Karpas-422 (cell line): ENCODE data around the gene SBNO1. TPM values are rescaled to one million over a fixed set of nuclear protein-coding genes. Genes with fewer than 3 reads are reported as not detected.

Experiments used
- DNase-seq: peaks from one replicate; pipeline ENCODE4 v3.0.0-alpha.2; 2015
- H2AFZ ChIP-seq: fragments of 200-600 bp; sonication (generic); 2 replicates; pipeline ENCODE4 v1.6.1; 2014; ENCODE audit warnings: antibody characterized with exemption, low read length, mixed read lengths
- H3K27ac ChIP-seq: fragments of 200-600 bp; sonication (generic); 2 replicates; pipeline ENCODE4 v1.5.1; 2014; ENCODE audit warnings: mild to moderate bottlenecking, low read length, moderate library complexity
- H3K27me3 ChIP-seq: fragments of 200-600 bp; sonication (generic); 2 replicates; pipeline ENCODE4 v1.6.1; 2014; ENCODE audit warnings: low read length, mixed read lengths
- H3K36me3 ChIP-seq: fragments of 200-600 bp; sonication (generic); 2 replicates; pipeline ENCODE4 v1.6.1; 2014; ENCODE audit warnings: low read length, mixed read lengths; ENCODE audit not compliant: insufficient read depth
- H3K4me1 ChIP-seq: fragments of 200-600 bp; sonication (generic); 2 replicates; pipeline ENCODE4 v1.6.1; 2014; ENCODE audit warnings: mild to moderate bottlenecking, low read length, mixed read lengths
- H3K4me2 ChIP-seq: fragments of 200-600 bp; sonication (generic); 2 replicates; pipeline ENCODE4 v1.6.1; 2014; ENCODE audit warnings: low read length, low read depth, mild to moderate bottlenecking; ENCODE audit not compliant: poor library complexity, severe bottlenecking
- H3K4me3 ChIP-seq: fragments of 200-600 bp; sonication (generic); 2 replicates; pipeline ENCODE4 v1.5.1; 2014; ENCODE audit warnings: mild to moderate bottlenecking, antibody characterized with exemption, low read length, mixed read lengths
- H3K79me2 ChIP-seq: fragments of 200-600 bp; sonication (generic); 2 replicates; pipeline ENCODE4 v1.6.1; 2014; ENCODE audit warnings: mild to moderate bottlenecking, low read length, mixed read lengths
- H3K9ac ChIP-seq: fragments of 200-600 bp; sonication (generic); 2 replicates; pipeline ENCODE4 v1.6.0; 2014; ENCODE audit warnings: low read length
- H3K9me2 ChIP-seq: fragments of 200-600 bp; sonication (generic), shearing (Covaris generic); replicated peaks from 2 replicates; pipeline ENCODE4 v1.6.0; 2014; ENCODE audit warnings: mild to moderate bottlenecking, low read length, moderate library complexity; ENCODE audit not compliant: insufficient read depth
- H3K9me3 ChIP-seq: fragments of 300-700, 200-600 bp; sonication (generic); 2 replicates; pipeline ENCODE4 v1.6.1; 2014; ENCODE audit warnings: low read length, mixed read lengths
- H4K20me1 ChIP-seq: fragments of 200-600 bp; sonication (generic); 2 replicates; pipeline ENCODE4 v1.6.1; 2014; ENCODE audit warnings: mild to moderate bottlenecking, antibody characterized with exemption, low read length, low read depth; ENCODE audit not compliant: insufficient read depth
- total RNA-seq: library from RNA; depleted of rRNA; stranded (reverse); fragments of >200 nt; shearing (Covaris generic); gene quantifications from 2 replicates; pipeline ENCODE4 v1.2.3, GENCODE V29; 2014; ENCODE audit warnings: low replicate concordance

SBNO1 gene
- total RNA-seq, 1 experiment from 2014 or later, result 31.5 TPM

- peak overlapping the region; percentile 95 for H3K9ac ChIP-seq
- peaks cover 40% of the 10 kb centered on the region for H3K79me2 ChIP-seq
- no peaks in the 10 kb centered on the region for H3K36me3 ChIP-seq
- peak overlapping the region; percentile 99 for H3K4me2 ChIP-seq
- H3K4me1 ChIP-seq, result peaks cover 21% of the 10 kb centered on the region
- H2AFZ ChIP-seq, result 0 out of 2 replicates have a peak overlapping the region, but pooled peaks have one; percentile 89
- no peaks in the 10 kb centered on the region for H3K9me3 ChIP-seq
- DNase-seq, result peak; percentile 85
- peak overlapping the region; percentile 79 for H3K27ac ChIP-seq
- H3K4me3 ChIP-seq, result peak overlapping the region; percentile 98
- no peaks in the 10 kb centered on the region for H3K27me3 ChIP-seq
- no peaks in the 10 kb centered on the region for H3K9me2 ChIP-seq
- H4K20me1 ChIP-seq, result no peaks in the 10 kb centered on the region
Measured at GRCh38 chr12:123269395-123269892, 95.2 kb downstream of the SBNO1 start.

GRCh38 chr12:123268850-123269249 is 95.8 kb downstream of the SBNO1 start:
- H3K4me1 ChIP-seq, result peaks cover 21% of the 10 kb centered on the region
- peak overlapping the region; percentile 95; the same call in 1 of the 2 replicates for H3K9ac ChIP-seq
- H3K4me3 ChIP-seq, result peak overlapping the region; percentile 98; the same call in 1 of the 2 replicates
- DNase-seq, result no peak
- H3K4me2 ChIP-seq, result peak overlapping the region; percentile 99
- H3K36me3 ChIP-seq, result no peaks in the 10 kb centered on the region
- H3K79me2 ChIP-seq, result peaks cover 40% of the 10 kb centered on the region
- H3K9me2 ChIP-seq, result no peaks in the 10 kb centered on the region
- no peak overlapping the region for H2AFZ ChIP-seq
- H3K27ac ChIP-seq, result peak overlapping the region; percentile 79; the same call in 1 of the 2 replicates
- no peaks in the 10 kb centered on the region for H3K9me3 ChIP-seq
- H4K20me1 ChIP-seq, result no peaks in the 10 kb centered on the region
- no peaks in the 10 kb centered on the region for H3K27me3 ChIP-seq

- no peak overlapping the region for H2AFZ ChIP-seq
- H3K4me3 ChIP-seq, result no peak overlapping the region
- peaks cover 40% of the 10 kb centered on the region for H3K79me2 ChIP-seq
- H3K4me2 ChIP-seq, result no peak overlapping the region
- no peak overlapping the region for H3K9ac ChIP-seq
- H3K36me3 ChIP-seq, result no peaks in the 10 kb centered on the region
- no peaks in the 10 kb centered on the region for H3K9me2 ChIP-seq
- H3K9me3 ChIP-seq, result no peaks in the 10 kb centered on the region
- H3K27me3 ChIP-seq, result no peaks in the 10 kb centered on the region
- H3K27ac ChIP-seq, result no peak overlapping the region
- DNase-seq, result no peak
- peaks cover 21% of the 10 kb centered on the region for H3K4me1 ChIP-seq
- no peaks in the 10 kb centered on the region for H4K20me1 ChIP-seq
Measured at GRCh38 chr12:123267991-123268843, 96.4 kb downstream of the SBNO1 start.

- Histone ChIP-seq H3K36me3 (no peaks in the 10 kb centered on the region), H3K4me2 (no peak overlapping the region), H3K4me1 (peaks cover 19% of the 10 kb centered on the region), H3K4me3 (no peak overlapping the region), H2AFZ (no peak overlapping the region), H4K20me1 (no peaks in the 10 kb centered on the region), H3K27ac (no peak overlapping the region), H3K9ac (no peak overlapping the region), H3K9me3 (no peaks in the 10 kb centered on the region), H3K27me3 (no peaks in the 10 kb centered on the region), H3K9me2 (no peaks in the 10 kb centered on the region), H3K79me2 (peaks cover 42% of the 10 kb centered on the region)
- DNase-seq, result no peak
Measured at GRCh38 chr12:123267335-123267920, 97.2 kb downstream of the SBNO1 start.

- Histone ChIP-seq H3K9ac (no peak overlapping the region), H3K36me3 (0 out of 2 replicates have a peak, but pooled peaks cover 5% of the 10 kb centered on the region), H3K79me2 (peaks cover 42% of the 10 kb centered on the region), H3K4me1 (peaks cover 14% of the 10 kb centered on the region), H4K20me1 (no peaks in the 10 kb centered on the region), H3K27me3 (no peaks in the 10 kb centered on the region), H3K27ac (no peak overlapping the region), H3K4me3 (no peak overlapping the region), H2AFZ (no peak overlapping the region), H3K9me2 (no peaks in the 10 kb centered on the region), H3K4me2 (no peak overlapping the region), H3K9me3 (no peaks in the 10 kb centered on the region)
- DNase-seq, result no peak
Measured at GRCh38 chr12:123266679-123267277, 97.9 kb downstream of the SBNO1 start.

GRCh38 chr12:123265851-123266678 is 98.6 kb downstream of the SBNO1 start:
- H3K9me2 ChIP-seq, result no peaks in the 10 kb centered on the region
- H3K9me3 ChIP-seq, result no peaks in the 10 kb centered on the region
- no peak overlapping the region for H3K4me2 ChIP-seq
- H3K4me1 ChIP-seq, result peaks cover 14% of the 10 kb centered on the region
- no peaks in the 10 kb centered on the region for H3K27me3 ChIP-seq
- H3K36me3 ChIP-seq, result peaks cover 11% of the 10 kb centered on the region; the same call in 1 of the 2 replicates
- H3K9ac ChIP-seq, result no peak overlapping the region
- peaks cover 42% of the 10 kb centered on the region for H3K79me2 ChIP-seq
- H2AFZ ChIP-seq, result no peak overlapping the region
- no peaks in the 10 kb centered on the region for H4K20me1 ChIP-seq
- no peak overlapping the region for H3K27ac ChIP-seq
- H3K4me3 ChIP-seq, result no peak overlapping the region
- DNase-seq, result no peak

- DNase-seq, result peak; percentile 65
- Histone ChIP-seq H2AFZ (no peak overlapping the region), H3K36me3 (peaks cover 22% of the 10 kb centered on the region), H3K9me3 (no peaks in the 10 kb centered on the region), H3K27me3 (no peaks in the 10 kb centered on the region), H3K9ac (no peak overlapping the region), H3K79me2 (peaks cover 31% of the 10 kb centered on the region), H3K9me2 (no peaks in the 10 kb centered on the region), H3K27ac (no peak overlapping the region), H3K4me1 (peaks cover 6% of the 10 kb centered on the region), H4K20me1 (no peaks in the 10 kb centered on the region), H3K4me2 (no peak overlapping the region), H3K4me3 (no peak overlapping the region)
Measured at GRCh38 chr12:123264642-123265041, 100.0 kb downstream of the SBNO1 start.
